HepG2 (cell line): Measurements from ENCODE around the gene GDE1. TPM values are rescaled to one million over a fixed set of nuclear protein-coding genes. Genes with fewer than 3 reads are reported as not detected.

Experiments
- ASH2L ChIP-seq: fragments of 300-600, 200-600 bp; sonication (generic); IDR thresholded peaks from 2 replicates; pipeline ENCODE4 v1.7.0; 2017; ENCODE audit warnings: low read depth, mild to moderate bottlenecking, moderate library complexity, mixed read lengths, low read length; ENCODE audit not compliant: insufficient read length
- BCL6 ChIP-seq: IDR thresholded peaks from 2 replicates; pipeline ENCODE4 v1.6.1; 2016; ENCODE audit warnings: missing genetic modification reagents, missing compliant biosample characterization
- HCFC1 ChIP-seq: fragments of 150-350 bp; IDR thresholded peaks from 2 replicates; pipeline ENCODE4 v1.6.1; 2014; ENCODE audit warnings: low read depth, low read length
- JDP2 ChIP-seq: sonication (generic); formaldehyde crosslinking; IDR thresholded peaks from 2 replicates; pipeline ENCODE4 v1.8.1; 2022; ENCODE audit warnings: missing genetic modification reagents, borderline replicate concordance
- MIER3 ChIP-seq: IDR thresholded peaks from 2 replicates; pipeline ENCODE4 v1.6.1; 2016; ENCODE audit warnings: missing compliant biosample characterization, borderline replicate concordance
- NFE2 ChIP-seq: sonication (generic); formaldehyde crosslinking; IDR thresholded peaks from 2 replicates; pipeline ENCODE4 v1.4.0; 2020; ENCODE audit warnings: missing genetic modification reagents
- POLR2G ChIP-seq: fragments of 200-400 bp; formaldehyde crosslinking; IDR thresholded peaks from 2 replicates; pipeline ENCODE4 v1.6.1; 2018; ENCODE audit warnings: mild to moderate bottlenecking, low read depth, low read length, moderate library complexity
- SOX6 ChIP-seq, 2 experiments: fragments of 450-650 bp in 1 of 2; sonication (generic) in 1 of 2; formaldehyde crosslinking in 1 of 2; IDR thresholded peaks; 2 replicates each; pipeline versions ENCODE4 v1.4.0 to v1.6.1; 2017 to 2020; ENCODE audit warnings: antibody characterized with exemption in 1 of 2, mild to moderate bottlenecking in 1 of 2, missing genetic modification reagents in 1 of 2
- SRF ChIP-seq: IDR thresholded peaks from 2 replicates; pipeline ENCODE4 v1.6.1; 2011; ENCODE audit warnings: mild to moderate bottlenecking, low read depth, low read length, moderate library complexity
- TFDP2 ChIP-seq: sonication (generic); formaldehyde crosslinking; IDR thresholded peaks from 2 replicates; pipeline ENCODE4 v1.4.0; 2020; ENCODE audit warnings: missing genetic modification reagents
- TIGD3 ChIP-seq: sonication (generic); formaldehyde crosslinking; IDR thresholded peaks from 2 replicates; pipeline ENCODE4 v1.5.1; 2020; ENCODE audit warnings: mild to moderate bottlenecking, missing genetic modification reagents, borderline replicate concordance
- YEATS2 ChIP-seq: sonication (generic); formaldehyde crosslinking; IDR thresholded peaks from 2 replicates; pipeline ENCODE4 v1.4.0; 2020; ENCODE audit warnings: missing genetic modification reagents, borderline replicate concordance
- ZFAT ChIP-seq: sonication (generic); formaldehyde crosslinking; conservative IDR thresholded peaks from 2 replicates; pipeline ENCODE4 v1.8.1; 2023; ENCODE audit warnings: missing genetic modification reagents, inconsistent platforms
- ZNF20 ChIP-seq: sonication (generic); formaldehyde crosslinking; IDR thresholded peaks from 2 replicates; pipeline ENCODE4 v1.4.0; 2020; ENCODE audit warnings: mild to moderate bottlenecking, moderate library complexity, missing genetic modification reagents
- ZNF652 ChIP-seq: IDR thresholded peaks from 2 replicates; pipeline ENCODE4 v1.6.1; 2016; ENCODE audit warnings: low read depth, borderline replicate concordance
- ZNF710 ChIP-seq: sonication (generic); formaldehyde crosslinking; IDR thresholded peaks from 2 replicates; pipeline ENCODE4 v1.5.0; 2020; ENCODE audit warnings: mild to moderate bottlenecking, missing genetic modification reagents, borderline replicate concordance
- ZNF773 ChIP-seq: sonication (generic); formaldehyde crosslinking; IDR thresholded peaks from 2 replicates; pipeline ENCODE4 v1.4.0; 2020; ENCODE audit warnings: missing genetic modification reagents, borderline replicate concordance
- ZNF883 ChIP-seq: sonication (generic); formaldehyde crosslinking; IDR thresholded peaks from 2 replicates; pipeline ENCODE4 v1.5.1; 2020; ENCODE audit warnings: mild to moderate bottlenecking, missing genetic modification reagents; ENCODE audit errors: not compliant biosample characterization
- ZNF891 ChIP-seq: sonication (generic); formaldehyde crosslinking; IDR thresholded peaks from 2 replicates; pipeline ENCODE4 v1.5.0; 2020; ENCODE audit warnings: mild to moderate bottlenecking, missing genetic modification reagents
- ZSCAN31 ChIP-seq: sonication (generic); formaldehyde crosslinking; IDR thresholded peaks from 2 replicates; pipeline ENCODE4 v1.5.0; 2020; ENCODE audit warnings: low read depth, mild to moderate bottlenecking, missing genetic modification reagents
- polyA plus RNA-seq, 8 experiments: library from polyadenylated mRNA; depleted of rRNA in 3 of 8; stranded (reverse) in 7 of 8; unstranded in 1 of 8; fragments of >200 nt; fragmentation: Illumina TruSeq in 4 of 8; extraction: Trizol in 4 of 8; gene quantifications; 2 replicates each; pipeline versions ENCODE4 v1.2.1 to v1.2.3, GENCODE V29; 2011 to 2016; ENCODE audit warnings: low read depth in 4 of 8, missing spikeins in 1 of 8, mixed read lengths in 1 of 8; ENCODE audit not compliant: insufficient read depth in 1 of 8
- total RNA-seq, 5 experiments: library from RNA; depleted of rRNA; stranded (reverse); fragments of >200 nt; fragmentation: Illumina TruSeq; extraction: Trizol; gene quantifications; 2 replicates each; pipeline ENCODE4 v1.2.3, GENCODE V29; 2016; ENCODE audit warnings: low read depth in 1 of 5
- TF ChIP-seq, protein P1 (sequence below): sonication (generic); formaldehyde crosslinking; IDR thresholded peaks from 2 replicates; pipeline ENCODE4 v1.5.0; 2020; ENCODE audit warnings: missing genetic modification reagents, mild to moderate bottlenecking, borderline replicate concordance
- TF ChIP-seq, protein P2 (sequence below): sonication (generic); formaldehyde crosslinking; IDR thresholded peaks from 2 replicates; pipeline ENCODE4 v1.4.0; 2020; ENCODE audit warnings: mild to moderate bottlenecking, missing genetic modification reagents

GDE1 gene
- total and polyA plus RNA-seq, 2 of the 13 experiments (the other 11 are each of a cell fraction or from before 2014, with no cell fraction given), result 35.9 to 59.0 TPM

- TF ChIP-seq, protein P1, sequence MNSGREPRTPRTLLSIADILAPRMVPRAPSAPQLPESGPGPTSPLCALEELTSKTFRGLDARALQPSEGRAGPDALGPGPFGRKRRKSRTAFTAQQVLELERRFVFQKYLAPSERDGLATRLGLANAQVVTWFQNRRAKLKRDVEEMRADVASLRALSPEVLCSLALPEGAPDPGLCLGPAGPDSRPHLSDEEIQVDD, result no peak; the same call in 1 of the 2 replicates
- TF ChIP-seq ASH2L (peak; percentile 88), POLR2G (peak; percentile 96), SRF (no peak), YEATS2 (CRISPR knock-in tag) (peak; percentile 51; the same call in 1 of the 2 replicates), ZNF652 (CRISPR knock-in tag) (no peak; the same call in 1 of the 2 replicates), NFE2 (CRISPR knock-in tag) (no peak), MIER3 (CRISPR knock-in tag) (peak; percentile 55; the same call in 1 of the 2 replicates), TFDP2 (CRISPR knock-in tag) (peak; percentile 59), SOX6 (IDR thresholded peaks at IDR 0.05) (no peak), SOX6 (CRISPR knock-in tag; IDR thresholded peaks at IDR 0.05) (peak; percentile 70), ZNF891 (CRISPR knock-in tag) (peak; percentile 94), ZNF773 (CRISPR knock-in tag) (no peak), ZNF20 (CRISPR knock-in tag) (no peak; the same call in 1 of the 2 replicates), ZFAT (CRISPR knock-in tag) (no peak), ZSCAN31 (CRISPR knock-in tag) (peak; percentile 95), TIGD3 (CRISPR knock-in tag) (0 out of 2 replicates have a peak, but pooled peaks have one; percentile 32), HCFC1 (peak; percentile 47; the same call in 1 of the 2 replicates), JDP2 (CRISPR knock-in tag) (no peak), ZNF710 (CRISPR knock-in tag) (no peak; the same call in 1 of the 2 replicates), ZNF883 (CRISPR knock-in tag) (peak; percentile 99), BCL6 (CRISPR knock-in tag) (peak; percentile 36; the same call in 1 of the 2 replicates)
- TF ChIP-seq, protein P2, sequence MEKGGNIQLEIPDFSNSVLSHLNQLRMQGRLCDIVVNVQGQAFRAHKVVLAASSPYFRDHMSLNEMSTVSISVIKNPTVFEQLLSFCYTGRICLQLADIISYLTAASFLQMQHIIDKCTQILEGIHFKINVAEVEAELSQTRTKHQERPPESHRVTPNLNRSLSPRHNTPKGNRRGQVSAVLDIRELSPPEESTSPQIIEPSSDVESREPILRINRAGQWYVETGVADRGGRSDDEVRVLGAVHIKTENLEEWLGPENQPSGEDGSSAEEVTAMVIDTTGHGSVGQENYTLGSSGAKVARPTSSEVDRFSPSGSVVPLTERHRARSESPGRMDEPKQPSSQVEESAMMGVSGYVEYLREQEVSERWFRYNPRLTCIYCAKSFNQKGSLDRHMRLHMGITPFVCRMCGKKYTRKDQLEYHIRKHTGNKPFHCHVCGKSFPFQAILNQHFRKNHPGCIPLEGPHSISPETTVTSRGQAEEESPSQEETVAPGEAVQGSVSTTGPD (CRISPR knock-in tag), result no peak
Measured at GRCh38 chr16:19521471-19522396, at the start of gene GDE1 (continued).
